HEK293T (cell line): ENCODE data around the gene LARP4B.

Experiments used
- CTCF ChIA-PET: fragments of 350-600 bp; formaldehyde crosslinking; extraction: SDS; loops from one replicate; lab custom pipeline; 2021; ENCODE audit warnings: antibody characterized with exemption, inconsistent platforms; lab: Yijun Ruan, JAX
- POLR2A ChIA-PET: fragments of 350-600 bp; formaldehyde crosslinking; extraction: SDS; loops from one replicate; lab custom pipeline; 2020; ENCODE audit warnings: antibody characterized with exemption, inconsistent platforms; lab: Yijun Ruan, JAX
- DNase-seq: peaks from one replicate; pipeline ENCODE4 v3.0.0; 2012; ENCODE audit warnings: mixed read lengths; ENCODE audit errors: extremely low spot score
- ARNT ChIP-seq: fragments of 450-650 bp; IDR thresholded peaks from 2 replicates; pipeline ENCODE4 v1.6.1; 2017; ENCODE audit warnings: mild to moderate bottlenecking
- BHLHE40 ChIP-seq: fragments of 450-650 bp; IDR thresholded peaks from 2 replicates; pipeline ENCODE4 v1.6.1; 2016; ENCODE audit warnings: mild to moderate bottlenecking, moderate library complexity, borderline replicate concordance
- CTBP1 ChIP-seq: fragments of 450-650 bp; IDR thresholded peaks from 2 replicates; pipeline ENCODE4 v1.6.1; 2016; ENCODE audit warnings: borderline replicate concordance
- ELF4 ChIP-seq: fragments of 450-650 bp; IDR thresholded peaks from 2 replicates; pipeline ENCODE4 v1.6.1; 2017; ENCODE audit warnings: antibody characterized with exemption
- FOXA1 ChIP-seq: fragments of 450-650 bp; IDR thresholded peaks from 2 replicates; pipeline ENCODE4 v1.6.1; 2016; ENCODE audit warnings: mild to moderate bottlenecking
- FOXK2 ChIP-seq: fragments of 450-650 bp; IDR thresholded peaks from 2 replicates; pipeline ENCODE4 v1.6.1; 2016; ENCODE audit warnings: mild to moderate bottlenecking
- FOXM1 ChIP-seq: fragments of 450-650 bp; IDR thresholded peaks from 2 replicates; pipeline ENCODE4 v1.6.1; 2017; ENCODE audit warnings: mild to moderate bottlenecking, borderline replicate concordance
- HDGF ChIP-seq: fragments of 450-650 bp; IDR thresholded peaks from 2 replicates; pipeline ENCODE4 v1.6.1; 2017; ENCODE audit warnings: antibody characterized with exemption, borderline replicate concordance
- L3MBTL2 ChIP-seq: fragments of 450-650 bp; conservative IDR thresholded peaks from 2 replicates; pipeline ENCODE4 v1.6.1; 2016; ENCODE audit warnings: mild to moderate bottlenecking
- LEF1 ChIP-seq: fragments of 450-650 bp; IDR thresholded peaks from 2 replicates; pipeline ENCODE4 v1.6.1; 2017; ENCODE audit warnings: mild to moderate bottlenecking, borderline replicate concordance
- NFRKB ChIP-seq: fragments of 450-650 bp; IDR thresholded peaks from 2 replicates; pipeline ENCODE4 v1.6.1; 2016; ENCODE audit warnings: mild to moderate bottlenecking, moderate library complexity
- SP1 ChIP-seq: fragments of 450-650 bp; IDR thresholded peaks from 2 replicates; pipeline ENCODE4 v1.6.1; 2017
- SUZ12 ChIP-seq: fragments of 450-650 bp; IDR thresholded peaks from 2 replicates; pipeline ENCODE4 v1.6.1; 2016; ENCODE audit warnings: mild to moderate bottlenecking
- TARDBP ChIP-seq: fragments of 450-650 bp; IDR thresholded peaks from 2 replicates; pipeline ENCODE4 v1.6.1; 2016
- ZNF384 ChIP-seq: fragments of 450-650 bp; IDR thresholded peaks from 2 replicates; pipeline ENCODE4 v1.6.1; 2016
- TF ChIP-seq, protein P1 (sequence below): fragments of 450-650 bp; IDR thresholded peaks from 2 replicates; pipeline ENCODE4 v1.6.1; 2016

Gene LARP4B

DNA sequence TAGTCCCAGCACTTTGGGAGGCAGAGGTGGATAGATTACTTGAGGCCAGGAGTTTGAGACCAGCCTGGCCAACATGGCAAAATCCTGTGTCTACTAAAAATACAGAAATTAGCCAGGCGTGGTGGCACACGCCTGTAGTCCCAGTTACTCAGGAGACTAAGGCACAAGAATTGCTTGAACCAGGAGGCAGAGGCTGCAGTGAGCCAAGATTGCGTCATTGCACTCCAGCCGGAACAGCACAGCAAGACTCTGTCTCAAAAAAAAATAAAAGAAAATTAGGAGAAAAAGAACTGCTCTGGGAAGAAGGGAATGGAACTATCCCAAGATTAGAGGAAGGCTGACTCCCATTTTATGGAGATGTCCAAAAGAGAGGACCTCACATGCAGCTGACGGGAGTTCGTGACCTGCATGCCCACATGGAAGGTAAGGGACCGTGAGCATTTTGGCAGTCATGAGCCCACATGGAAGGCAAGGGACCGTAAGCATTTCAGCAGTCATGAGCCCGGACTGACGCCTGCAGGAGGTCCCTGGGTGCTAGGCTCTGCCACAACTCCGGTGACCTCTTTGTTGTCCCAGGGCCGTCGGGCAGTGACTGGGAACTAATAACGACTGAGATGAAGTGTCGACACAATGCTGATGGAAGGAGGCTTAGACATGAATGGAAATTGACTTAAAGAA is 38.1 kb upstream of the LARP4B start:
- TF ChIP-seq LEF1: no peak
- TF ChIP-seq, protein P1, sequence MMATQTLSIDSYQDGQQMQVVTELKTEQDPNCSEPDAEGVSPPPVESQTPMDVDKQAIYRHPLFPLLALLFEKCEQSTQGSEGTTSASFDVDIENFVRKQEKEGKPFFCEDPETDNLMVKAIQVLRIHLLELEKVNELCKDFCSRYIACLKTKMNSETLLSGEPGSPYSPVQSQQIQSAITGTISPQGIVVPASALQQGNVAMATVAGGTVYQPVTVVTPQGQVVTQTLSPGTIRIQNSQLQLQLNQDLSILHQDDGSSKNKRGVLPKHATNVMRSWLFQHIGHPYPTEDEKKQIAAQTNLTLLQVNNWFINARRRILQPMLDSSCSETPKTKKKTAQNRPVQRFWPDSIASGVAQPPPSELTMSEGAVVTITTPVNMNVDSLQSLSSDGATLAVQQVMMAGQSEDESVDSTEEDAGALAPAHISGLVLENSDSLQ: no peak
- no peak for TF ChIP-seq FOXA1
- TF ChIP-seq TARDBP: no peak
- no peak for TF ChIP-seq SUZ12
- TF ChIP-seq NFRKB: no peak
- no peak for TF ChIP-seq FOXK2
- TF ChIP-seq SP1: no peak
- TF ChIP-seq CTBP1: no peak
- no peak for TF ChIP-seq BHLHE40
- TF ChIP-seq L3MBTL2: no peak; the same call in 1 of the 2 replicates
- no peak for TF ChIP-seq ARNT
- TF ChIP-seq ELF4: no peak
- TF ChIP-seq ZNF384: no peak
- DNase-seq: peak; percentile 40
- CTCF ChIA-PET: no interaction called here
- POLR2A ChIA-PET: no interaction called here

GRCh38 chr10:968546-969199 is 37.2 kb upstream of the LARP4B start:
- no peak for DNase-seq
- POLR2A ChIA-PET: no interaction called here
- CTCF ChIA-PET: interaction anchor here (0.7 kb wide), 1 partner anchor 14 kb away, joined by 3 read pairs; no protein-coding TSS in a partner anchor
- TF ChIP-seq L3MBTL2: no peak
- TF ChIP-seq NFRKB: no peak
- TF ChIP-seq HDGF: no peak
- no peak for TF ChIP-seq BHLHE40
- no peak for TF ChIP-seq CTBP1
- no peak for TF ChIP-seq LEF1
- no peak for TF ChIP-seq ARNT
- TF ChIP-seq, protein P1: no peak
- TF ChIP-seq ZNF384: no peak
- TF ChIP-seq SP1: no peak
- TF ChIP-seq SUZ12: no peak
- no peak for TF ChIP-seq TARDBP
- no peak for TF ChIP-seq FOXM1
- TF ChIP-seq FOXA1: no peak
- TF ChIP-seq ELF4: no peak
- no peak for TF ChIP-seq FOXK2

GRCh38 chr10:966466-967235 is 35.1 kb upstream of the LARP4B start:
- POLR2A ChIA-PET: no interaction called here
- CTCF ChIA-PET: no interaction called here

DNA sequence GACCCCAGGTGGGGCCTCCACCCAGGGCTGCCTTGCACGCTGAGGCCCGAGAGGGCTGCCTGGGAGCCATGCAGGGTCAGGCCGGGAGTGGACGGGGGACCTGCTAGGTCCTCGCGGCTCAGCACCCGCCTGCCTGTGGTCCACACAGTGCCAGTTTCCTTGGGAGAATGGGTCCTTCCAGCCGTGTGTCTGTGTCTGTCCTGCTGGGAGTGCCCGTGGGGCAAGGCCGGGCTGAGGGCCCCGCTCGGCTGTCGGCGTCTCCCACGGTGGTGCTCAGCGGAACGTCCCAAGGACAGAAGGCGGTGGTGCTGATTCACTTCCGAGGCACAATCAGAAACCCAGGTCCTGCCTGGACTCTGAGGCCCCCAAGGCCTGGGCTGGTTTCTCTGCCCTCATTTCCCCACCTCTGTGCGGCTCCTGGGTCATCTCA is 33.5 kb upstream of the LARP4B start:
- no peak for DNase-seq
- ChIA-PET CTCF (no interaction called here), POLR2A (no interaction called here)
- TF ChIP-seq FOXA1 (no peak), L3MBTL2 (no peak)
- TF ChIP-seq, protein P1: no peak

More at GRCh38 chr10:966466-967235, 35.1 kb upstream of the LARP4B start:
- TF ChIP-seq NFRKB (no peak), ELF4 (no peak), L3MBTL2 (no peak), CTBP1 (no peak), LEF1 (no peak), TARDBP (no peak), BHLHE40 (no peak), SP1 (no peak), FOXA1 (no peak)
- TF ChIP-seq, protein P1: no peak
- no peak for DNase-seq

- CTCF ChIA-PET: no interaction called here
- no peak for DNase-seq
- POLR2A ChIA-PET: no interaction called here
- TF ChIP-seq SP1 (no peak), LEF1 (no peak), L3MBTL2 (no peak), ZNF384 (no peak), FOXK2 (no peak), BHLHE40 (no peak), SUZ12 (no peak), ELF4 (no peak), NFRKB (no peak), FOXA1 (no peak), ARNT (no peak), FOXM1 (no peak), CTBP1 (no peak)
- TF ChIP-seq, protein P1: no peak
Measured at GRCh38 chr10:964321-964987, 32.9 kb upstream of the LARP4B start.
